IMR-90 (cell line): ENCODE data around the gene FAXC. TPM values are rescaled to one million over a fixed set of nuclear protein-coding genes. Genes with fewer than 3 reads are reported as not detected.

Source experiments
- ATAC-seq: fragments of 200-7000 bp; cut with Tn5 transposase; 2 replicates; pipeline ENCODE4 v1.9.1; 2020; ENCODE audit warnings: low read depth, mild to moderate bottlenecking, moderate library complexity
- BruUV-seq: library from RNA; stranded (reverse); fragments of 400-500 nt; replicated peaks from 2 replicates; lab custom pipeline; 2021; lab: Mats Ljungman, UMichigan
- CTCF ChIA-PET: fragments of 300-600 bp; formaldehyde crosslinking; extraction: SDS; loops from one replicate; lab custom pipeline; 2021; ENCODE audit warnings: antibody characterized with exemption; lab: Yijun Ruan, JAX
- POLR2A ChIA-PET: fragments of 300-600 bp; sonication (Branson Sonifier 250); formaldehyde crosslinking; loops from one replicate; lab custom pipeline; 2022; ENCODE audit warnings: antibody characterized with exemption; ENCODE audit not compliant: unreplicated experiment; lab: Charles Lee
- DNase-seq: peaks from one replicate; pipeline ENCODE4 v3.0.0; 2013
- H2AFZ ChIP-seq: replicated peaks from 2 replicates; pipeline ENCODE3; 2013; ENCODE audit warnings: low read length, mild to moderate bottlenecking; ENCODE audit not compliant: poor library complexity
- H2AK5ac ChIP-seq: 2 replicates; pipeline ENCODE4 v1.6.1; 2013; ENCODE audit warnings: low read depth, low read length, inconsistent platforms
- H2AK9ac ChIP-seq: replicated peaks from 2 replicates; pipeline ENCODE3; 2013; ENCODE audit warnings: mild to moderate bottlenecking, low read depth, low read length, moderate library complexity; ENCODE audit not compliant: poor library complexity
- H2BK120ac ChIP-seq: 2 replicates; pipeline ENCODE4 v1.6.1; 2013; ENCODE audit warnings: low read depth, low read length, inconsistent platforms
- H2BK15ac ChIP-seq: 3 replicates; pipeline ENCODE4 v1.6.1; 2013; ENCODE audit warnings: low read depth, low read length, inconsistent platforms
- H2BK20ac ChIP-seq: 2 replicates; pipeline ENCODE4 v1.6.1; 2013; ENCODE audit warnings: low read depth, mild to moderate bottlenecking, inconsistent platforms, low read length, moderate library complexity
- H2BK5ac ChIP-seq: 2 replicates; pipeline ENCODE4 v1.6.1; 2013; ENCODE audit warnings: mild to moderate bottlenecking, low read depth, low read length, inconsistent platforms; ENCODE audit not compliant: poor library complexity, severe bottlenecking
- H3K14ac ChIP-seq: replicated peaks from 2 replicates; pipeline ENCODE4 v1.6.1; 2013; ENCODE audit warnings: low read depth, low read length, inconsistent platforms
- H3K18ac ChIP-seq: 2 replicates; pipeline ENCODE4 v1.6.1; 2013; ENCODE audit warnings: low read depth, low read length, control low read depth
- H3K23ac ChIP-seq: 2 replicates; pipeline ENCODE4 v1.6.1; 2013; ENCODE audit warnings: low read depth, low read length, inconsistent platforms
- H3K27ac ChIP-seq: 2 replicates; pipeline ENCODE4 v1.5.1; 2013; ENCODE audit warnings: mild to moderate bottlenecking, control low read depth, low read length; ENCODE audit not compliant: insufficient read depth
- H3K27me3 ChIP-seq: 2 replicates; pipeline ENCODE4 v1.6.1; 2013; ENCODE audit warnings: low read length; ENCODE audit not compliant: control insufficient read depth, insufficient read depth
- H3K36me3 ChIP-seq: 2 replicates; pipeline ENCODE4 v1.6.1; 2013; ENCODE audit warnings: low read length, mixed read lengths; ENCODE audit not compliant: control insufficient read depth, insufficient read depth
- H3K4ac ChIP-seq: 2 replicates; pipeline ENCODE4 v1.6.1; 2013; ENCODE audit warnings: low read depth, low read length, inconsistent platforms
- H3K4me1 ChIP-seq: 2 replicates; pipeline ENCODE4 v1.6.1; 2013; ENCODE audit warnings: low read length, mixed read lengths; ENCODE audit not compliant: control insufficient read depth, insufficient read depth
- H3K4me2 ChIP-seq: 2 replicates; pipeline ENCODE4 v1.6.1; 2013; ENCODE audit warnings: low read depth, mild to moderate bottlenecking, control low read depth, low read length, moderate library complexity
- H3K4me3 ChIP-seq: 2 replicates; pipeline ENCODE4 v1.5.1; 2013; ENCODE audit warnings: low read depth, mild to moderate bottlenecking, control low read depth, low read length, moderate library complexity; ENCODE audit not compliant: insufficient read depth
- H3K56ac ChIP-seq: 2 replicates; pipeline ENCODE4 v1.6.1; 2013; ENCODE audit warnings: low read length, inconsistent platforms; ENCODE audit not compliant: insufficient read depth; ENCODE audit errors: extremely low read depth
- H3K79me1 ChIP-seq, 2 experiments: 2 replicates each; pipeline ENCODE4 v1.6.1; 2013; ENCODE audit warnings: low read length in 2 of 2, inconsistent platforms in 1 of 2, low read depth in 1 of 2
- H3K9ac ChIP-seq: 2 replicates; pipeline ENCODE4 v1.6.1; 2013; ENCODE audit warnings: low read depth, low read length, control low read depth
- H3K9me1 ChIP-seq: 2 replicates; pipeline ENCODE4 v1.6.1; 2013; ENCODE audit warnings: low read length, inconsistent platforms; ENCODE audit not compliant: insufficient read depth
- H3K9me3 ChIP-seq: 2 replicates; pipeline ENCODE4 v1.6.1; 2013; ENCODE audit warnings: low read length; ENCODE audit not compliant: control insufficient read depth, insufficient read depth
- H4K20me1 ChIP-seq: 2 replicates; pipeline ENCODE4 v1.6.1; 2013; ENCODE audit warnings: low read length, inconsistent platforms; ENCODE audit not compliant: insufficient read depth
- H4K5ac ChIP-seq: 2 replicates; pipeline ENCODE4 v1.6.1; 2013; ENCODE audit warnings: mild to moderate bottlenecking, low read depth, low read length, control low read depth
- H4K8ac ChIP-seq, 2 experiments: 2 replicates each; pipeline ENCODE4 v1.6.1; 2013; ENCODE audit warnings: low read depth in 2 of 2, low read length in 2 of 2, control low read depth in 1 of 2, inconsistent platforms in 1 of 2
- H4K91ac ChIP-seq: 2 replicates; pipeline ENCODE4 v1.6.1; 2013; ENCODE audit warnings: low read depth, low read length, inconsistent platforms; ENCODE audit not compliant: insufficient read depth
- BHLHE40 ChIP-seq: fragments of 150-350 bp; IDR thresholded peaks from 2 replicates; pipeline ENCODE4 v1.6.1; 2016; ENCODE audit warnings: mild to moderate bottlenecking, low read depth, low read length
- CEBPB ChIP-seq: IDR thresholded peaks from 2 replicates; pipeline ENCODE4 v1.6.1; 2012; ENCODE audit warnings: low read depth, low read length, improper control_type of control experiment
- CHD1 ChIP-seq: IDR thresholded peaks from 2 replicates; pipeline ENCODE4 v1.6.1; 2012; ENCODE audit warnings: low read depth, low read length, improper control_type of control experiment
- MAZ ChIP-seq: IDR thresholded peaks from 2 replicates; pipeline ENCODE4 v1.6.1; 2012; ENCODE audit warnings: low read depth, mild to moderate bottlenecking, low read length, improper control_type of control experiment, moderate library complexity, borderline replicate concordance
- MXI1 ChIP-seq: IDR thresholded peaks from 2 replicates; pipeline ENCODE4 v1.6.1; 2012; ENCODE audit warnings: low read depth, mild to moderate bottlenecking, low read length, moderate library complexity, borderline replicate concordance
- NFE2L2 ChIP-seq: fragments of 150-350 bp; IDR thresholded peaks from 2 replicates; pipeline ENCODE4 v1.6.1; 2016; ENCODE audit warnings: low read depth, mild to moderate bottlenecking, low read length
- RCOR1 ChIP-seq: IDR thresholded peaks from 2 replicates; pipeline ENCODE4 v1.6.1; 2012; ENCODE audit warnings: mild to moderate bottlenecking, low read length, improper control_type of control experiment; ENCODE audit not compliant: insufficient replicate concordance
- WGBS, 2 experiments: methylation state at CpG; one replicate each; pipeline versions ENCODE4 v1.1.5 to v1.1.7; 2013; ENCODE audit warnings: missing lambda C conversion rate in 2 of 2; ENCODE audit not compliant: insufficient read length in 1 of 2; ENCODE audit errors: extremely low coverage in 2 of 2; 5-methylcytosine and 5-hydroxymethylcytosine counted together
- dilution Hi-C: fragments of 300-500 bp; cut with HindIII; formaldehyde crosslinking; loops from one replicate; pipeline ENCODE4 v1.14.3; 2018; ENCODE audit warnings: low sequenced_read_pairs; ENCODE audit not compliant: unreplicated experiment
- in situ Hi-C: fragments of 300-500 bp; cut with MboI; formaldehyde crosslinking; loops from 3 replicates; pipeline ENCODE4 v1.14.3; 2019; ENCODE audit warnings: low sequenced_read_pairs, inconsistent platforms, mixed read lengths
- intact Hi-C: fragments of 100-400 bp; cut with micrococcal nuclease; formaldehyde crosslinking; loops from 2 replicates; pipeline ENCODE4 v1.10.0; 2022
- polyA plus RNA-seq, 3 experiments: library from polyadenylated mRNA; depleted of rRNA; stranded (reverse); fragments of >200 nt; gene quantifications; 2 replicates each; pipeline ENCODE4 v1.2.3, GENCODE V29; 2012; ENCODE audit warnings: low replicate concordance in 1 of 3
- total RNA-seq: library from RNA; depleted of rRNA; stranded (reverse); fragments of >200 nt; gene quantifications from 2 replicates; pipeline ENCODE4 v1.2.3, GENCODE V29; 2012

Gene FAXC
- total and polyA plus RNA-seq, 2 of the 4 experiments (the other 2 are of a cell fraction) = 1.1 to 2.7 TPM

GRCh38 chr6:99270826-99271225 is 78.6 kb downstream of the FAXC start:
- Histone ChIP-seq H2BK20ac (no peak overlapping the region), H3K79me1 (no peaks in the 10 kb centered on the region), H3K4me2 (no peak overlapping the region), H3K27ac (no peak overlapping the region), H4K20me1 (no peaks in the 10 kb centered on the region), H2BK120ac (no peak overlapping the region), H2AFZ (no peak overlapping the region), H3K56ac (no peak overlapping the region), H3K9me3 (no peaks in the 10 kb centered on the region), H3K9me1 (no peaks in the 10 kb centered on the region), H2AK5ac (no peak overlapping the region), H4K5ac (no peak overlapping the region), H2BK5ac (no peak overlapping the region), H3K4me3 (no peak overlapping the region), H2AK9ac (no peak overlapping the region), H3K4ac (no peak overlapping the region), H3K27me3 (no peaks in the 10 kb centered on the region), H3K14ac (no peak overlapping the region), H3K36me3 (no peaks in the 10 kb centered on the region), H3K4me1 (no peaks in the 10 kb centered on the region), H3K18ac (no peak overlapping the region), H3K9ac (no peak overlapping the region), H2BK15ac (no peak overlapping the region), H3K23ac (no peak overlapping the region), H4K8ac (no peak overlapping the region), H4K91ac (no peak overlapping the region)
- intact Hi-C loops (no loop called here), in situ Hi-C loops (no loop called here), dilution Hi-C loops (no loop called here)
- ChIA-PET CTCF (no interaction called here), POLR2A (no interaction called here)
- ATAC-seq (no peak), DNase-seq (no peak)
- WGBS, 2 experiments = no CpG with 5 or more reads among the region's 7 CpGs
- no peak for TF ChIP-seq NFE2L2
- no peak for TF ChIP-seq MAZ
- no peak for TF ChIP-seq CHD1
- no peak for TF ChIP-seq CEBPB
- no peak for TF ChIP-seq RCOR1
- no peak for TF ChIP-seq BHLHE40
- no peak for TF ChIP-seq MXI1
- no TSS peak for BruUV-seq
